Mesenchymal stem cell (in vitro differentiated cells and primary cell): Measurements from ENCODE around the gene OTOA. TPM values are rescaled to one million over a fixed set of nuclear protein-coding genes. Genes with fewer than 3 reads are reported as not detected.
A peak's percentile ranks its signal among the peaks of the same experiment; 100 is the strongest.
"Not testable (repeated sequence)": the region's sequence is repeated elsewhere in the genome, so short reads cannot be mapped to it uniquely, and the experiment has no call there.

Experiments
- DNase-seq: peaks from one replicate; pipeline ENCODE4 v3.0.0-alpha.2; 2013
- H2AFZ ChIP-seq: one replicate; pipeline ENCODE4 v1.6.1; 2013; ENCODE audit warnings: low read depth, mild to moderate bottlenecking, control low read depth, inconsistent platforms, low read length, moderate library complexity
- H2AK5ac ChIP-seq: 2 replicates; pipeline ENCODE4 v1.6.1; 2013; ENCODE audit warnings: low read length, moderate library complexity, mild to moderate bottlenecking, inconsistent platforms; ENCODE audit not compliant: severe bottlenecking
- H2BK120ac ChIP-seq: one replicate; pipeline ENCODE4 v1.6.1; 2013; ENCODE audit warnings: low read depth, mild to moderate bottlenecking, inconsistent platforms, low read length, moderate library complexity
- H2BK12ac ChIP-seq, 2 experiments: one replicate each; pipeline ENCODE4 v1.6.1; 2013; ENCODE audit warnings: inconsistent platforms in 2 of 2, low read length in 2 of 2, mild to moderate bottlenecking in 2 of 2, moderate library complexity in 2 of 2, control low read depth in 1 of 2
- H2BK15ac ChIP-seq: one replicate; pipeline ENCODE4 v1.6.1; 2013; ENCODE audit warnings: mild to moderate bottlenecking, low read depth, inconsistent platforms; ENCODE audit not compliant: poor library complexity, severe bottlenecking
- H2BK5ac ChIP-seq: 2 replicates; pipeline ENCODE4 v1.6.1; 2013; ENCODE audit warnings: low read depth, mild to moderate bottlenecking, low read length, control low read depth, inconsistent platforms; ENCODE audit not compliant: poor library complexity, severe bottlenecking
- H3K14ac ChIP-seq, 2 experiments: one replicate each; pipeline ENCODE4 v1.6.1; 2013; ENCODE audit warnings: inconsistent platforms in 2 of 2, low read length in 2 of 2, control low read depth in 1 of 2, mild to moderate bottlenecking in 1 of 2, moderate library complexity in 1 of 2
- H3K18ac ChIP-seq, 2 experiments: one replicate each; pipeline ENCODE4 v1.6.1; 2013; ENCODE audit warnings: inconsistent platforms in 2 of 2, low read length in 2 of 2, control low read depth in 1 of 2, low read depth in 1 of 2, mild to moderate bottlenecking in 1 of 2
- H3K23ac ChIP-seq, 2 experiments: one replicate each; pipeline ENCODE4 v1.6.1; 2013; ENCODE audit warnings: inconsistent platforms in 2 of 2, low read length in 2 of 2, mild to moderate bottlenecking in 2 of 2, moderate library complexity in 2 of 2, control low read depth in 1 of 2
- H3K27ac ChIP-seq: 2 replicates; pipeline ENCODE4 v1.5.1; 2013; ENCODE audit warnings: mild to moderate bottlenecking, moderate library complexity, low read length, control low read depth, inconsistent platforms; ENCODE audit not compliant: poor library complexity, severe bottlenecking
- H3K27me3 ChIP-seq, 2 experiments: 2 replicates each; pipeline versions ENCODE4 v1.6.1 to v1.7.0; 2013; ENCODE audit warnings: low read length in 2 of 2, mild to moderate bottlenecking in 2 of 2, moderate library complexity in 2 of 2, control low read depth in 1 of 2, inconsistent platforms in 1 of 2; ENCODE audit not compliant: control insufficient read depth in 1 of 2, insufficient read depth in 1 of 2
- H3K36me3 ChIP-seq, 2 experiments: 2 replicates each; pipeline versions ENCODE4 v1.6.1 to v1.7.0; 2013; ENCODE audit warnings: low read length in 2 of 2, control low read depth in 1 of 2, inconsistent platforms in 1 of 2, low read depth in 1 of 2, mild to moderate bottlenecking in 1 of 2; ENCODE audit not compliant: insufficient read depth in 2 of 2, control insufficient read depth in 1 of 2
- H3K4ac ChIP-seq, 2 experiments: one replicate each; pipeline ENCODE4 v1.6.1; 2013; ENCODE audit warnings: inconsistent platforms in 2 of 2, low read length in 2 of 2, mild to moderate bottlenecking in 2 of 2, moderate library complexity in 2 of 2, control low read depth in 1 of 2, low read depth in 1 of 2
- H3K4me1 ChIP-seq: 2 replicates; pipeline ENCODE4 v1.6.1; 2013; ENCODE audit warnings: low read depth, low read length, control low read depth; ENCODE audit not compliant: control insufficient read depth, insufficient read depth
- H3K4me2 ChIP-seq: 2 replicates; pipeline ENCODE4 v1.6.1; 2013; ENCODE audit warnings: low read length, mild to moderate bottlenecking, inconsistent platforms; ENCODE audit not compliant: poor library complexity, severe bottlenecking
- H3K4me3 ChIP-seq, 2 experiments: 2 replicates each; pipeline versions ENCODE4 v1.5.1 to v1.7.0; 2013; ENCODE audit warnings: low read length in 2 of 2, mild to moderate bottlenecking in 2 of 2, control low read depth in 1 of 2, low read depth in 1 of 2; ENCODE audit not compliant: insufficient read depth in 1 of 2
- H3K79me1 ChIP-seq: replicated peaks from 2 replicates; pipeline ENCODE4 v1.6.1; 2013; ENCODE audit warnings: mild to moderate bottlenecking, control low read depth, low read length, inconsistent platforms; ENCODE audit not compliant: poor library complexity, severe bottlenecking
- H3K9ac ChIP-seq: 2 replicates; pipeline ENCODE4 v1.7.0; 2013; ENCODE audit warnings: mild to moderate bottlenecking, low read length, moderate library complexity
- H3K9me3 ChIP-seq: 2 replicates; pipeline ENCODE4 v1.7.0; 2013; ENCODE audit warnings: mild to moderate bottlenecking, low read length; ENCODE audit not compliant: control insufficient read depth
- H4K8ac ChIP-seq: one replicate; pipeline ENCODE4 v1.6.1; 2013; ENCODE audit warnings: inconsistent platforms, mild to moderate bottlenecking, low read length, moderate library complexity
- H4K91ac ChIP-seq: one replicate; pipeline ENCODE4 v1.6.1; 2013; ENCODE audit warnings: mild to moderate bottlenecking, low read length, inconsistent platforms
- WGBS: methylation state at CpG from one replicate; pipeline ENCODE4 v1.1.7; 2013; ENCODE audit warnings: mixed read lengths; 5-methylcytosine and 5-hydroxymethylcytosine counted together
- small RNA-seq: library from polyadenylated mRNA; stranded (forward); fragments of <200 nt; extraction: miRNeasy Mini kit (QIAGEN cat#:217004); gene quantifications from one replicate; pipeline ENCODE3, GENCODE V24; 2013; ENCODE audit warnings: low read depth

The OTOA gene

DNA sequence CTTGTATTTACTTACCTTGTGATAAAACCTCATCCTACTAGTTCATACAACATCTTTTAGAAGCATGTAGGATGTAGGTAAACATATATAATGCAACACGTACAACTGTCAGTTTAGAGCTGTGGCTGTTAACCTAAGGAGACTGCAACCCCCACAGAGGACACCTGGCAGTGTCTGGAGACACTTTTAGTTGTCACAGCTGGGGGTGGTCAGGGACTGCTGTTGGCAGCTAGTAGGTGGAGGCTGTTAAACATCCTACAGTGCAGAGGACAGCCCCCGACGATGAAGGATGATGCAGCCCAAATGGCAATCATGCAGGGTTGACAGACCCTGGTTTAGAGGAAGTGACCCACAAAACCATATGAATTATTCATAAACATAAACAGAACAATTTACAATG lies 134.8 kb downstream of the OTOA start:
- H3K14ac ChIP-seq, H3K23ac ChIP-seq, H3K9ac ChIP-seq, H3K4me3 ChIP-seq, H3K4ac ChIP-seq, H3K4me2 ChIP-seq, H2AK5ac ChIP-seq, H3K4me1 ChIP-seq, H4K8ac ChIP-seq, H3K18ac ChIP-seq, DNase-seq, H2BK12ac ChIP-seq, H4K91ac ChIP-seq, H3K27me3 ChIP-seq, H3K9me3 ChIP-seq, H3K36me3 ChIP-seq, H2BK15ac ChIP-seq, H2BK120ac ChIP-seq, H3K79me1 ChIP-seq, H2BK5ac ChIP-seq, H3K27ac ChIP-seq, H2AFZ ChIP-seq: not testable (repeated sequence)
- WGBS = no CpG with 5 or more reads among the region's 3 CpGs

GRCh38 chr16:21801538-21802374 lies 138.0 kb downstream of the OTOA start:
- H3K4me1 ChIP-seq, H4K91ac ChIP-seq, H3K4ac ChIP-seq, H2AK5ac ChIP-seq, H3K27me3 ChIP-seq, H2BK5ac ChIP-seq, H2BK120ac ChIP-seq, H3K9me3 ChIP-seq, H2BK12ac ChIP-seq, H3K18ac ChIP-seq, H3K23ac ChIP-seq, H2AFZ ChIP-seq, H3K79me1 ChIP-seq, H3K4me3 ChIP-seq, H4K8ac ChIP-seq, H2BK15ac ChIP-seq, H3K4me2 ChIP-seq, H3K36me3 ChIP-seq, H3K14ac ChIP-seq, H3K27ac ChIP-seq: not testable (repeated sequence)
- DNase-seq = peak; percentile 50
- WGBS = 63% methylated on average over 6 of the region's 13 CpGs
- H3K9ac ChIP-seq = peak overlapping the region; percentile 6

GRCh38 chr16:21802375-21802663 lies 138.6 kb downstream of the OTOA start:
- not testable (repeated sequence) for H3K18ac ChIP-seq, H2BK120ac ChIP-seq, H2AK5ac ChIP-seq, H3K4me2 ChIP-seq, H2AFZ ChIP-seq, H4K8ac ChIP-seq, H2BK12ac ChIP-seq, H4K91ac ChIP-seq, H2BK5ac ChIP-seq, H2BK15ac ChIP-seq, H3K14ac ChIP-seq, H3K9ac ChIP-seq, H3K27ac ChIP-seq, H3K23ac ChIP-seq, H3K4ac ChIP-seq, H3K27me3 ChIP-seq, H3K4me3 ChIP-seq, H3K79me1 ChIP-seq, H3K4me1 ChIP-seq, H3K36me3 ChIP-seq, H3K9me3 ChIP-seq, DNase-seq
- no CpG with 5 or more reads among the region's 2 CpGs for WGBS

Small RNA genes lying within 50 kb of the gene (small RNA-seq; reads per million reads assigned to genes)
- gene RNU6-1005P (not detected), gene RNU6-196P (not detected)
